KMS-11 (cell line): ENCODE measurements around the gene ZNF324B.
"Not testable (repeated sequence)": the region's sequence is repeated elsewhere in the genome, so short reads cannot be mapped to it uniquely, and the experiment has no call there.

ENCODE experiments used
- H2AFZ ChIP-seq: fragments of 200-600 bp; sonication (generic); 2 replicates; pipeline ENCODE4 v1.6.1; 2016; ENCODE audit warnings: antibody characterized with exemption, mixed run types, low read depth
- H3K27ac ChIP-seq: fragments of 200-600 bp; sonication (generic); 2 replicates; pipeline ENCODE4 v1.6.1; 2016; ENCODE audit warnings: mild to moderate bottlenecking, mixed run types
- H3K27me3 ChIP-seq: fragments of 200-600 bp; sonication (generic); 2 replicates; pipeline ENCODE4 v1.6.1; 2017; ENCODE audit warnings: mild to moderate bottlenecking, low read depth, mixed run types, moderate library complexity; ENCODE audit not compliant: insufficient read depth
- H3K36me3 ChIP-seq: fragments of 200-600 bp; sonication (generic); 2 replicates; pipeline ENCODE4 v1.6.1; 2017; ENCODE audit warnings: mild to moderate bottlenecking, mixed run types; ENCODE audit not compliant: insufficient read depth
- H3K4me1 ChIP-seq: fragments of 200-600 bp; sonication (generic); 2 replicates; pipeline ENCODE4 v1.6.1; 2016; ENCODE audit warnings: mild to moderate bottlenecking, low read depth, mixed run types; ENCODE audit not compliant: poor library complexity, severe bottlenecking
- H3K4me2 ChIP-seq: fragments of 200-600 bp; sonication (generic); 2 replicates; pipeline ENCODE4 v1.7.0; 2016; ENCODE audit warnings: mild to moderate bottlenecking, mixed run types
- H3K4me3 ChIP-seq: fragments of 200-600 bp; sonication (generic); IDR thresholded peaks from 2 replicates; pipeline ENCODE4 v1.6.1; 2017; ENCODE audit warnings: low read depth, low read length, mixed read lengths; ENCODE audit not compliant: insufficient read depth
- H3K79me2 ChIP-seq: fragments of 200-600 bp; sonication (generic); 2 replicates; pipeline ENCODE4 v1.6.1; 2016; ENCODE audit warnings: low read depth, mixed run types; ENCODE audit not compliant: insufficient read depth
- H3K9ac ChIP-seq: fragments of 200-600 bp; sonication (generic); 2 replicates; pipeline ENCODE4 v1.6.1; 2016; ENCODE audit warnings: mild to moderate bottlenecking, mixed run types
- H4K20me1 ChIP-seq: fragments of 200-600 bp; sonication (generic); 2 replicates; pipeline ENCODE4 v1.6.1; 2016; ENCODE audit warnings: mild to moderate bottlenecking, mixed run types; ENCODE audit not compliant: insufficient read depth
- CTCF ChIP-seq: fragments of 200-600 bp; sonication (generic); conservative IDR thresholded peaks from 2 replicates; pipeline ENCODE4 v1.6.1; 2017; ENCODE audit warnings: low read depth, mild to moderate bottlenecking, antibody characterized with exemption, low read length, moderate library complexity, mixed read lengths

Gene ZNF324B

GRCh38 chr19:58439576-58440554 lies 11.6 kb upstream of the ZNF324B start, which contains the start of gene ZNF132:
Gene ZNF132 (minus strand): TSS chr19:58440153. CDS start chr19:58439821, 332 bp downstream.
- peak within 1 kb of the TSS; percentile 52 for H3K4me2 ChIP-seq
- H2AFZ ChIP-seq = peak within 1 kb of the TSS; percentile 48
- no peak within 1 kb of the TSS; the same call in 1 of the 2 replicates for H3K9ac ChIP-seq
- peak within 1 kb of the TSS; percentile 31 for H3K27ac ChIP-seq
- no peaks in the 10 kb centered on the region for H3K4me1 ChIP-seq
- no peaks in the 10 kb centered on the region for H3K79me2 ChIP-seq
- no peaks in the 10 kb centered on the region for H4K20me1 ChIP-seq
- no peaks in the 10 kb centered on the region; the same call in 1 of the 2 replicates for H3K27me3 ChIP-seq
- H3K4me3 ChIP-seq = no peak within 1 kb of the TSS
- TF ChIP-seq CTCF = no peak
- no peaks in the 10 kb centered on the region for H3K36me3 ChIP-seq

- H2AFZ ChIP-seq = peak overlapping the region; percentile 48; the same call in 1 of the 2 replicates
- no peak overlapping the region for H3K4me3 ChIP-seq
- TF ChIP-seq CTCF = no peak
Observed at GRCh38 chr19:58440556-58440955, 10.9 kb upstream of the ZNF324B start.

GRCh38 chr19:58442986-58443385 lies 8.4 kb upstream of the ZNF324B start:
- not testable (repeated sequence) for H2AFZ ChIP-seq, H3K4me2 ChIP-seq, H4K20me1 ChIP-seq, H3K79me2 ChIP-seq, H3K4me3 ChIP-seq, H3K4me1 ChIP-seq, H3K9ac ChIP-seq, H3K36me3 ChIP-seq, H3K27me3 ChIP-seq, H3K27ac ChIP-seq

More at GRCh38 chr19:58440556-58440955, 10.9 kb upstream of the ZNF324B start:
- H3K27ac ChIP-seq = no peak overlapping the region
- peak overlapping the region; percentile 52; the same call in 1 of the 2 replicates for H3K4me2 ChIP-seq
- H4K20me1 ChIP-seq = no peaks in the 10 kb centered on the region
- no peak overlapping the region for H3K9ac ChIP-seq
- no peaks in the 10 kb centered on the region for H3K36me3 ChIP-seq
- H3K79me2 ChIP-seq = no peaks in the 10 kb centered on the region
- H3K4me1 ChIP-seq = no peaks in the 10 kb centered on the region
- H3K27me3 ChIP-seq = no peaks in the 10 kb centered on the region; the same call in 1 of the 2 replicates

GRCh38 chr19:58448860-58449259 lies 2.6 kb upstream of the ZNF324B start:
- H3K9ac ChIP-seq, H3K79me2 ChIP-seq, H3K4me2 ChIP-seq: not testable (repeated sequence)

GRCh38 chr19:58449980-58450379 lies 1.4 kb upstream of the ZNF324B start:
- not testable (repeated sequence) for H4K20me1 ChIP-seq, H3K4me1 ChIP-seq, H3K4me2 ChIP-seq, H2AFZ ChIP-seq, H3K9ac ChIP-seq, H3K4me3 ChIP-seq, H3K79me2 ChIP-seq, H3K36me3 ChIP-seq, H3K27ac ChIP-seq
- H3K27me3 ChIP-seq = peaks cover 17% of the 10 kb centered on the region

More at GRCh38 chr19:58448860-58449259, 2.6 kb upstream of the ZNF324B start:
- not testable (repeated sequence) for H3K27ac ChIP-seq, H4K20me1 ChIP-seq, H2AFZ ChIP-seq, H3K4me1 ChIP-seq, H3K36me3 ChIP-seq, H3K4me3 ChIP-seq
- peaks cover 17% of the 10 kb centered on the region for H3K27me3 ChIP-seq
